ENCODE results near the gene PRDM2. TPM values are rescaled to one million over a fixed set of nuclear protein-coding genes. Genes with fewer than 3 reads are reported as not detected.
A peak's percentile ranks its signal among the peaks of the same experiment; 100 is the strongest.

The PRDM2 gene
- polyA plus RNA-seq, 3 donors: 4.1 to 22.5 (median 7.6) TPM

DNA sequence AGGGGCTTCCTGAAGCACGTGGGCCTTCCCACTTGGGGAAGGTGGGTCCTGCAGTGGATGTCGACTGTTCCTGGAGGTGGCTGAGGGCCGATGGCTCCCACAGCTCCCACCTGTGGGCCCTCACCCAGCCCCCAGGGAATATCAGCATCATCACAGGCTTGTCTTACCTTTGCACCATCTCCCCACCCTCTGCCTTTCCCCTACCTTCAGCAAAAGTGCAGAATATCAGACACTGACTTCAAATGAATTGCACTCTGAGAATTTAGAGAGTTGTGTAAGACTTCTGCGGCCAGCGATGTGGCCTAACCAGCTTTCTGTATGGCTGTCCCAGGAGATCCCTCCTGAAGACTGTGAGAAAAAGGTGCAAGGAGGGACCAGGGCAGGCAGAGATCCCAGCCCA is 105.4 kb downstream of the PRDM2 start:
- Mint-ChIP-seq H3K4me3 (no peak overlapping the region), H3K27me3 (ENCODE audit: low read depth in 3 of 3) (peaks cover 0 to 6% (median 0%) of the 10 kb centered on the region in 3 donors), H3K4me1 (peaks cover 2% of the 10 kb centered on the region), H3K36me3 (peaks cover 23 to 29% of the 10 kb centered on the region in 2 donors), H3K9me3 (peaks cover 0 to 2% (median 0%) of the 10 kb centered on the region in 7 donors), H3K27ac (no peak overlapping the region)
- peaks cover 0 to 7% of the 10 kb centered on the region in 2 donors for H3K4me1 ChIP-seq (ENCODE audit: control insufficient read depth in 1 of 2, insufficient read depth in 2 of 2, low read length in 2 of 2)
- H3K4me3 ChIP-seq (replicated peaks in 1 of 3; ENCODE audit: low read depth in 2 of 3, low read length in 3 of 3): no peak overlapping the region
- H3K9ac ChIP-seq (ENCODE audit: insufficient read depth, low read length, poor library complexity, severe bottlenecking): no peak overlapping the region
- no peak overlapping the region for H3K4me2 ChIP-seq (replicated peaks; ENCODE audit: extremely low read depth, low read length, poor library complexity, severe bottlenecking)
- no peak overlapping the region for H2AFZ ChIP-seq (ENCODE audit: insufficient read depth, low read depth, low read length, poor library complexity, severe bottlenecking)
- no peak for DNase-seq
- intact Hi-C loops (cut with micrococcal nuclease): no loop called here
- peaks cover 0 to 6% of the 10 kb centered on the region in 2 donors for H3K36me3 ChIP-seq (replicated peaks in 1 of 2; ENCODE audit: control insufficient read depth in 1 of 2, insufficient read depth in 2 of 2, low read length in 2 of 2)
- no peaks in the 10 kb centered on the region for H3K27me3 ChIP-seq (ENCODE audit: control insufficient read depth in 2 of 2, insufficient read depth in 2 of 2, low read length in 2 of 2)
- H3K79me2 ChIP-seq (ENCODE audit: insufficient read depth, low read length): no peaks in the 10 kb centered on the region
- TF ChIP-seq, protein P1, sequence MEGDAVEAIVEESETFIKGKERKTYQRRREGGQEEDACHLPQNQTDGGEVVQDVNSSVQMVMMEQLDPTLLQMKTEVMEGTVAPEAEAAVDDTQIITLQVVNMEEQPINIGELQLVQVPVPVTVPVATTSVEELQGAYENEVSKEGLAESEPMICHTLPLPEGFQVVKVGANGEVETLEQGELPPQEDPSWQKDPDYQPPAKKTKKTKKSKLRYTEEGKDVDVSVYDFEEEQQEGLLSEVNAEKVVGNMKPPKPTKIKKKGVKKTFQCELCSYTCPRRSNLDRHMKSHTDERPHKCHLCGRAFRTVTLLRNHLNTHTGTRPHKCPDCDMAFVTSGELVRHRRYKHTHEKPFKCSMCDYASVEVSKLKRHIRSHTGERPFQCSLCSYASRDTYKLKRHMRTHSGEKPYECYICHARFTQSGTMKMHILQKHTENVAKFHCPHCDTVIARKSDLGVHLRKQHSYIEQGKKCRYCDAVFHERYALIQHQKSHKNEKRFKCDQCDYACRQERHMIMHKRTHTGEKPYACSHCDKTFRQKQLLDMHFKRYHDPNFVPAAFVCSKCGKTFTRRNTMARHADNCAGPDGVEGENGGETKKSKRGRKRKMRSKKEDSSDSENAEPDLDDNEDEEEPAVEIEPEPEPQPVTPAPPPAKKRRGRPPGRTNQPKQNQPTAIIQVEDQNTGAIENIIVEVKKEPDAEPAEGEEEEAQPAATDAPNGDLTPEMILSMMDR (IDR thresholded peaks at IDR 0.05): no peak
- WGBS (ENCODE audit: insufficient coverage): 93% methylated on average over 2 of the region's 5 CpGs
- peaks cover 73% of the 10 kb centered on the region for H4K20me1 ChIP-seq (ENCODE audit: insufficient read depth, low read length)
- H3K27ac ChIP-seq (ENCODE audit: low read depth in 1 of 2, low read length in 2 of 2): no peak overlapping the region
- H3K9me3 ChIP-seq (replicated peaks in 1 of 2; ENCODE audit: control insufficient read depth in 1 of 2, insufficient read depth in 1 of 2, low read length in 2 of 2): no peaks in the 10 kb centered on the region

DNA sequence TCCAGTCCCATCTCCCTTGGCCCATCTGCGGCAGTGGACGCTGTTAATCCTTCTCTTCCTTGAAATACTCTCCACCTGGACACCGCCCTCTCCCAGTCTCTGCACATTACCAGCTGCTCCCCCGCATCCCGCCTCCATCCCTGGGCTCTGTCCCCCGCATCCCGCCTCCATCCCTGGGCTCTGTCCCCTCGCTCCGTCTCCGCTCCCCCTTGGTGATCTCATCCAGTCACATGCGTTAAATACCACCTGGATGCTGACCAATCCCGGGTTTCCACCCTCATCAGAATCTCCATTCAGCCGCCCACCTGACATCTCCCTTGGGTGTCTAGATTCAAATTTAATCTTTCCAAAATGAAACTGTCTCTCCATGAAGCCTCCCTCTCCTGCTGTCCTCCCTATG is 106.1 kb downstream of the PRDM2 start:
- intact Hi-C loops (cut with micrococcal nuclease): no loop called here
- no peak overlapping the region for H3K4me2 ChIP-seq (replicated peaks; ENCODE audit: extremely low read depth, low read length, poor library complexity, severe bottlenecking)
- TF ChIP-seq, protein P1 (IDR thresholded peaks at IDR 0.05): no peak
- WGBS (ENCODE audit: insufficient coverage): 98% methylated on average over 13 of the region's 13 CpGs
- H3K27ac ChIP-seq (ENCODE audit: low read depth in 1 of 2, low read length in 2 of 2): no peak overlapping the region
- Mint-ChIP-seq H3K27ac (peak overlapping the region in 1 of 7 donors; percentile 31), H3K4me1 (no peaks in the 10 kb centered on the region), H3K27me3 (ENCODE audit: low read depth in 3 of 3) (peaks cover 0 to 6% (median 2%) of the 10 kb centered on the region in 3 donors), H3K4me3 (no peak overlapping the region), H3K9me3 (peaks cover 0 to 2% (median 0%) of the 10 kb centered on the region in 7 donors), H3K36me3 (peaks cover 23 to 29% of the 10 kb centered on the region in 2 donors)
- peaks cover 0 to 3% of the 10 kb centered on the region in 2 donors for H3K4me1 ChIP-seq (ENCODE audit: control insufficient read depth in 1 of 2, insufficient read depth in 2 of 2, low read length in 2 of 2)
- H3K9me3 ChIP-seq (replicated peaks in 1 of 2; ENCODE audit: control insufficient read depth in 1 of 2, insufficient read depth in 1 of 2, low read length in 2 of 2): no peaks in the 10 kb centered on the region
- H3K36me3 ChIP-seq (replicated peaks in 1 of 2; ENCODE audit: control insufficient read depth in 1 of 2, insufficient read depth in 2 of 2, low read length in 2 of 2): peaks cover 0 to 6% of the 10 kb centered on the region in 2 donors
- no peaks in the 10 kb centered on the region for H3K27me3 ChIP-seq (ENCODE audit: control insufficient read depth in 2 of 2, insufficient read depth in 2 of 2, low read length in 2 of 2)
- no peak overlapping the region for H2AFZ ChIP-seq (ENCODE audit: insufficient read depth, low read depth, low read length, poor library complexity, severe bottlenecking)
- H3K9ac ChIP-seq (ENCODE audit: insufficient read depth, low read length, poor library complexity, severe bottlenecking): no peak overlapping the region
- H3K4me3 ChIP-seq (replicated peaks in 1 of 3; ENCODE audit: low read depth in 2 of 3, low read length in 3 of 3): no peak overlapping the region
- H3K79me2 ChIP-seq (ENCODE audit: insufficient read depth, low read length): no peaks in the 10 kb centered on the region
- H4K20me1 ChIP-seq (ENCODE audit: insufficient read depth, low read length): peaks cover 68% of the 10 kb centered on the region
- no peak for DNase-seq

Data from CD14-positive monocyte (primary cell).